ENCODE data around the gene RND2.

DNA sequence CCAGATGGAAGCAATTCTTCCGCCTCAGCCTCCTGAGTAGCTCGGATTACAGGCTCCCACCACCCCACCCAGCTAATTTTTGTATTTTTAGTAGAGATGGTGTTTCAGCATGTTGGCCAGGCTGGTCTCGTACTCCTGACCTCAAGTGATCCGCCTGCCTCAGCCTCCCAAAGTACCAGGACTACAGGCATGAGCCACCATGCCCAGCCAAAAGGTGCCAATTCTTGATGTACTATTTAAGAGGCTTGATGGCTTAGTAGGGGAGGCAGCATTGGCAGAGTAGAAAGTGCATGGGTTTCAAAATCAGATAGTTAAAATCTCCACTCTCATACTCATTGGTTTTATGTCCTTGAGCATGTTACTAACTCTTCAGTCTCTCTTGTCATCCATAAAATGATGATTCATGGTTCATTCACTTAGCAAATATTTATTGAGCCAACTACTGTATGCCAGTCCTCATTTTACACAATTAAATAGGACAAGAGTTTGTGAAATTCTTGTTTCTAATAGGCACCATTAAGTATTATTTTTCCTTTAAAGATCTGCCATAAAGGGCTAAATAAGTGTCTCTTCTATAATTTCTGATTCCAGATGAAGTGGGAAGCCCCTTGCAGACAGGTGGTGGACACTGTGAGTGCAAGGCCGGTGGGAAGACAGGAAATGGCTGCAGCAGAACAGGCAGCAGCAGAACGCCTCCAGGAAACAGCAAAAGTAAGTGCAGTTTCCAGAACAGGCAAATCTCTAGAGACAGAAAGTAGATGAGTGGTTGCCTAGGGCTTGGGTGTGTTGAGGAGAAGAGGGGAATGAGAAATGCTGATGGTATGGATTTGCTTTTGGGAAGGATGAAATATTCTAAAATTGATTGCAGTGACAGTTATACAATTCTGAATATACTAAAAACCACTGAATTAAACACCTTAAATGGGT lies 35.0 kb upstream of the RND2 start:
- TF ChIP-seq SALL2 (CRISPR knock-in tag; IDR thresholded peaks at IDR 0.05) (no peak), SP4 (CRISPR knock-in tag; IDR thresholded peaks at IDR 0.05) (no peak), NFE2L1 (CRISPR knock-in tag; IDR thresholded peaks at IDR 0.05; ENCODE audit: borderline replicate concordance) (no peak), ZNF770 (CRISPR knock-in tag; IDR thresholded peaks at IDR 0.05) (no peak), HBP1 (CRISPR knock-in tag; IDR thresholded peaks at IDR 0.05; ENCODE audit: low read depth) (no peak), RAD21 (CRISPR knock-in tag; IDR thresholded peaks at IDR 0.05) (no peak), ZNF367 (CRISPR knock-in tag; IDR thresholded peaks at IDR 0.05; ENCODE audit: borderline replicate concordance) (no peak), HIVEP1 (CRISPR knock-in tag; IDR thresholded peaks at IDR 0.05) (no peak)
- TF ChIP-seq, protein P1, sequence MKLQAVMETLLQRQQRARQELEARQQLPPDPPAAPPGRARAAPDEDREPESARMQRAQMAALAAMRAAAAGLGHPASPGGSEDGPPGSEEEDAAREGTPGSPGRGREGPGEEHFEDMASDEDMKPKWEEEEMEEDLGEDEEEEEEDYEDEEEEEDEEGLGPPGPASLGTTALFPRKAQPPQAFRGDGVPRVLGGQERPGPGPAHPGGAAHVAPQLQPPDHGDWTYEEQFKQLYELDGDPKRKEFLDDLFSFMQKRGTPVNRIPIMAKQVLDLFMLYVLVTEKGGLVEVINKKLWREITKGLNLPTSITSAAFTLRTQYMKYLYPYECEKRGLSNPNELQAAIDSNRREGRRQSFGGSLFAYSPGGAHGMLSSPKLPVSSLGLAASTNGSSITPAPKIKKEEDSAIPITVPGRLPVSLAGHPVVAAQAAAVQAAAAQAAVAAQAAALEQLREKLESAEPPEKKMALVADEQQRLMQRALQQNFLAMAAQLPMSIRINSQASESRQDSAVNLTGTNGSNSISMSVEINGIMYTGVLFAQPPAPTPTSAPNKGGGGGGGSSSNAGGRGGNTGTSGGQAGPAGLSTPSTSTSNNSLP (IDR thresholded peaks at IDR 0.05; ENCODE audit: low read depth, low read length) = no peak

All from HepG2 (cell line).